Mammary epithelial cell (primary cell): ENCODE measurements around the gene ADGRG1.

Source experiments
- CTCF ChIP-seq, 2 donors: IDR thresholded peaks in 1 of 2; conservative IDR thresholded peaks in 1 of 2; 2 replicates each; pipeline ENCODE4 v1.5.1; 2011 to 2012; ENCODE audit warnings: inconsistent platforms in 2 of 2, low read length in 2 of 2, mild to moderate bottlenecking in 2 of 2, control low read depth in 1 of 2, low read depth in 1 of 2; ENCODE audit not compliant: insufficient read depth in 1 of 2; ENCODE audit errors: extremely low read depth in 1 of 2
- EZH2 ChIP-seq: IDR thresholded peaks from 2 replicates; pipeline ENCODE4 v1.6.1; 2012; ENCODE audit warnings: low read length, inconsistent platforms, borderline replicate concordance

- no peak for TF ChIP-seq CTCF (conservative IDR thresholded peaks at IDR 0.05 in 1 of 2, IDR thresholded peaks at IDR 0.05 in 1 of 2; ENCODE audit: extremely low read depth in 1 of 2, insufficient read depth in 1 of 2, low read depth in 1 of 2, low read length in 2 of 2)
- no peak for TF ChIP-seq EZH2
Measured at GRCh38 chr16:57699899-57700298, 71.5 kb downstream of the ADGRG1 start.
